Measurements from ENCODE around the gene ABTB1.

DNA sequence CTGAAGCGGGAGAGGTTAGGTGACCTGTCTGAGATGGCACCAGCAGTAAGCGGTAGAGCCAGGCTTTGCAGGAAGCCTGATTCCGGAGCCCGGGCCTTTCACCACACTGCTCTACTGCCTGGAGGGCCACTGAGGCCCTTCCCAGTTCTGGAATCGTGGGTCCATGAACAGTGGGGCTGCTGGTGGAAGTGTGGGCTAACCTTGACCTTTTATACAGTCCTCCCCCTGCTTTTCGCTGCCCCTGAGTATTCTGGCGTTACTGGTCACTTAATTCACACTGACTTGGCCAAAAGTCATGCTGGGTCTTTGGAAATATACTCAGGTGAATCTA is 2.6 kb upstream of the ABTB1 start:
- TF ChIP-seq CTCF (IDR thresholded peaks at IDR 0.05): no peak
- TF ChIP-seq POLR2AphosphoS5 (IDR thresholded peaks at IDR 0.05; ENCODE audit: low read depth, low read length): no peak

All from Panc1 (cell line).